HEK293T (cell line): ENCODE data around the gene EXOC4.

ENCODE experiments used
- CTCF ChIA-PET: fragments of 350-600 bp; formaldehyde crosslinking; extraction: SDS; loops from one replicate; lab custom pipeline; 2021; ENCODE audit warnings: antibody characterized with exemption, inconsistent platforms; lab: Yijun Ruan, JAX
- POLR2A ChIA-PET: fragments of 350-600 bp; formaldehyde crosslinking; extraction: SDS; loops from one replicate; lab custom pipeline; 2020; ENCODE audit warnings: antibody characterized with exemption, inconsistent platforms; lab: Yijun Ruan, JAX
- DNase-seq: peaks from one replicate; pipeline ENCODE4 v3.0.0; 2012; ENCODE audit warnings: mixed read lengths; ENCODE audit errors: extremely low spot score
- ARNT ChIP-seq: fragments of 450-650 bp; IDR thresholded peaks from 2 replicates; pipeline ENCODE4 v1.6.1; 2017; ENCODE audit warnings: mild to moderate bottlenecking
- BHLHE40 ChIP-seq: fragments of 450-650 bp; IDR thresholded peaks from 2 replicates; pipeline ENCODE4 v1.6.1; 2016; ENCODE audit warnings: mild to moderate bottlenecking, moderate library complexity, borderline replicate concordance
- CTBP1 ChIP-seq: fragments of 450-650 bp; IDR thresholded peaks from 2 replicates; pipeline ENCODE4 v1.6.1; 2016; ENCODE audit warnings: borderline replicate concordance
- ELF4 ChIP-seq: fragments of 450-650 bp; IDR thresholded peaks from 2 replicates; pipeline ENCODE4 v1.6.1; 2017; ENCODE audit warnings: antibody characterized with exemption
- FOXA1 ChIP-seq: fragments of 450-650 bp; IDR thresholded peaks from 2 replicates; pipeline ENCODE4 v1.6.1; 2016; ENCODE audit warnings: mild to moderate bottlenecking
- FOXK2 ChIP-seq: fragments of 450-650 bp; IDR thresholded peaks from 2 replicates; pipeline ENCODE4 v1.6.1; 2016; ENCODE audit warnings: mild to moderate bottlenecking
- FOXM1 ChIP-seq: fragments of 450-650 bp; IDR thresholded peaks from 2 replicates; pipeline ENCODE4 v1.6.1; 2017; ENCODE audit warnings: mild to moderate bottlenecking, borderline replicate concordance
- HDGF ChIP-seq: fragments of 450-650 bp; IDR thresholded peaks from 2 replicates; pipeline ENCODE4 v1.6.1; 2017; ENCODE audit warnings: antibody characterized with exemption, borderline replicate concordance
- L3MBTL2 ChIP-seq: fragments of 450-650 bp; conservative IDR thresholded peaks from 2 replicates; pipeline ENCODE4 v1.6.1; 2016; ENCODE audit warnings: mild to moderate bottlenecking
- LEF1 ChIP-seq: fragments of 450-650 bp; IDR thresholded peaks from 2 replicates; pipeline ENCODE4 v1.6.1; 2017; ENCODE audit warnings: mild to moderate bottlenecking, borderline replicate concordance
- NFRKB ChIP-seq: fragments of 450-650 bp; IDR thresholded peaks from 2 replicates; pipeline ENCODE4 v1.6.1; 2016; ENCODE audit warnings: mild to moderate bottlenecking, moderate library complexity
- PKNOX1 ChIP-seq: fragments of 450-650 bp; IDR thresholded peaks from 2 replicates; pipeline ENCODE4 v1.6.1; 2016
- SP1 ChIP-seq: fragments of 450-650 bp; IDR thresholded peaks from 2 replicates; pipeline ENCODE4 v1.6.1; 2017
- SUZ12 ChIP-seq: fragments of 450-650 bp; IDR thresholded peaks from 2 replicates; pipeline ENCODE4 v1.6.1; 2016; ENCODE audit warnings: mild to moderate bottlenecking
- TARDBP ChIP-seq: fragments of 450-650 bp; IDR thresholded peaks from 2 replicates; pipeline ENCODE4 v1.6.1; 2016
- ZNF384 ChIP-seq: fragments of 450-650 bp; IDR thresholded peaks from 2 replicates; pipeline ENCODE4 v1.6.1; 2016

EXOC4 gene

GRCh38 chr7:133645884-133646391 is 393.1 kb downstream of the EXOC4 start:
- no peak for DNase-seq
- POLR2A ChIA-PET: no interaction called here
- CTCF ChIA-PET: no interaction called here
- TF ChIP-seq ELF4: no peak
- TF ChIP-seq CTBP1: no peak
- no peak for TF ChIP-seq PKNOX1
- TF ChIP-seq FOXA1: no peak
- no peak for TF ChIP-seq SUZ12

- ChIA-PET POLR2A (no interaction called here), CTCF (no interaction called here)
Observed at GRCh38 chr7:133646472-133647315, 393.8 kb downstream of the EXOC4 start.

GRCh38 chr7:133649593-133649992 is 396.7 kb downstream of the EXOC4 start:
- ChIA-PET POLR2A (no interaction called here), CTCF (no interaction called here)
- TF ChIP-seq NFRKB: no peak
- TF ChIP-seq FOXA1: no peak
- no peak for TF ChIP-seq FOXM1
- TF ChIP-seq ELF4: no peak
- no peak for DNase-seq

More at GRCh38 chr7:133646472-133647315, 393.8 kb downstream of the EXOC4 start:
- no peak for TF ChIP-seq HDGF
- no peak for TF ChIP-seq ZNF384
- no peak for DNase-seq

- CTCF ChIA-PET: interaction anchor here (0.6 to 0.7 kb wide), 2 partner anchors 63 to 344 kb away, joined by 3 to 4 read pairs; no protein-coding TSS in a partner anchor
- no peak for DNase-seq
- POLR2A ChIA-PET: no interaction called here
- TF ChIP-seq ARNT (no peak), TARDBP (no peak), FOXM1 (no peak), BHLHE40 (no peak), PKNOX1 (no peak), HDGF (no peak), SP1 (no peak), FOXA1 (no peak), LEF1 (no peak), ELF4 (no peak), NFRKB (no peak), SUZ12 (no peak), FOXK2 (no peak)
Observed at GRCh38 chr7:133650069-133650468, 397.2 kb downstream of the EXOC4 start.

GRCh38 chr7:133650487-133651300 is 397.8 kb downstream of the EXOC4 start:
- no peak for DNase-seq
- ChIA-PET CTCF (interaction anchor here (0.6 to 0.7 kb wide), 2 partner anchors 63 to 344 kb away, joined by 3 to 4 read pairs; no protein-coding TSS in a partner anchor), POLR2A (no interaction called here)
- TF ChIP-seq PKNOX1 (peak; percentile 39; the same call in 1 of the 2 replicates), CTBP1 (no peak)

- no peak for DNase-seq
- POLR2A ChIA-PET: no interaction called here
- CTCF ChIA-PET: no interaction called here
- TF ChIP-seq SP1 (no peak), HDGF (no peak), FOXM1 (no peak), NFRKB (no peak), PKNOX1 (no peak), ARNT (no peak), L3MBTL2 (no peak), FOXA1 (no peak), TARDBP (no peak), SUZ12 (no peak), ZNF384 (no peak), FOXK2 (no peak), LEF1 (no peak), ELF4 (no peak), CTBP1 (no peak), BHLHE40 (no peak)
Observed at GRCh38 chr7:133652547-133652946, 399.7 kb downstream of the EXOC4 start.
